ENCODE results near the gene NKX6-1.

NKX6-1 gene

DNA sequence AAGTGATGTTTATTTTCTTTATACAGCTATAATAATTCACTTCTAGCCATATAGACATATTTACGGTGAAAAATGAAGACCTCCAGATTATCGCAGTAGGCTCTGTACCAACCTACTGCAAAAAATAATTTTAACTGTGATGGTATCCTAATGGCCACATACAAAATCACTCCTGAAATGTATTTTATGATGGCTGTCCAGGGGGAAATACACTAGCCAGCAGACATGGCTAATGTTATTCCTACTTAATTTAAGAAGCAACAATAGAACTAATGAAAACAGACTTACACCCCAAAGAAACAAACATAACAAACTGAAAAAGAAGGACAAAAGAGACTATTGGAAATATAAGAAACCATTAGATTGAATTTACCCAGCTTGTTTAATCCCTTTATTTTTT lies 4.6 kb downstream of the NKX6-1 start:
- Histone ChIP-seq H3K36me3 (ENCODE audit: low read depth) (no peaks in the 10 kb centered on the region), H3K4me3 (ENCODE audit: severe bottlenecking) (no peak overlapping the region), H3K27ac (ENCODE audit: poor library complexity, severe bottlenecking) (no peak overlapping the region), H3K9me3 (ENCODE audit: severe bottlenecking) (no peaks in the 10 kb centered on the region), H3K4me1 (ENCODE audit: insufficient read depth, poor library complexity, severe bottlenecking) (no peaks in the 10 kb centered on the region), H3K27me3 (ENCODE audit: insufficient read depth, poor library complexity, severe bottlenecking) (peaks cover 100% of the 10 kb centered on the region)
- TF ChIP-seq, protein P1, sequence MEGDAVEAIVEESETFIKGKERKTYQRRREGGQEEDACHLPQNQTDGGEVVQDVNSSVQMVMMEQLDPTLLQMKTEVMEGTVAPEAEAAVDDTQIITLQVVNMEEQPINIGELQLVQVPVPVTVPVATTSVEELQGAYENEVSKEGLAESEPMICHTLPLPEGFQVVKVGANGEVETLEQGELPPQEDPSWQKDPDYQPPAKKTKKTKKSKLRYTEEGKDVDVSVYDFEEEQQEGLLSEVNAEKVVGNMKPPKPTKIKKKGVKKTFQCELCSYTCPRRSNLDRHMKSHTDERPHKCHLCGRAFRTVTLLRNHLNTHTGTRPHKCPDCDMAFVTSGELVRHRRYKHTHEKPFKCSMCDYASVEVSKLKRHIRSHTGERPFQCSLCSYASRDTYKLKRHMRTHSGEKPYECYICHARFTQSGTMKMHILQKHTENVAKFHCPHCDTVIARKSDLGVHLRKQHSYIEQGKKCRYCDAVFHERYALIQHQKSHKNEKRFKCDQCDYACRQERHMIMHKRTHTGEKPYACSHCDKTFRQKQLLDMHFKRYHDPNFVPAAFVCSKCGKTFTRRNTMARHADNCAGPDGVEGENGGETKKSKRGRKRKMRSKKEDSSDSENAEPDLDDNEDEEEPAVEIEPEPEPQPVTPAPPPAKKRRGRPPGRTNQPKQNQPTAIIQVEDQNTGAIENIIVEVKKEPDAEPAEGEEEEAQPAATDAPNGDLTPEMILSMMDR (IDR thresholded peaks at IDR 0.05; ENCODE audit: poor library complexity, severe bottlenecking): no peak
- ATAC-seq (ENCODE audit: low read depth) (no peak), DNase-seq (ENCODE audit: low spot score) (no peak)

DNA sequence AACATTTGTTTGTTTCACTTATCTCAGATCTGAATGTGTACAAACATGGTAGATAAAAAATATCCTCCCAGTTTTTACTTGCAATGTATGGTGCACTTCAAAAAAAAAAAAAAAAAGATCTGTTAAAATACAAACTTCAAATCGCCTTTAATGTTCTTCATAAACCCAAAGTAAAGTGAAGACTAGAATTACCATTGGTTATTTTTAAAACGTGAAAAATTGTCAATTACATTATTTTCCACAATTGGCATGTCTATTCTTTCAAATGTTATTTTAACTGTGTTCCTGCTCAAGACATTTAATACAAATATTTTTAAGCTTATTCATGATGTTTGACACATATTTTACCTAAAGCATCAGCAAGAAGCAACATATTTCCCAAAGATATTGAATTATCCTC lies 5.0 kb downstream of the NKX6-1 start:
- Histone ChIP-seq H3K9me3 (ENCODE audit: severe bottlenecking) (no peaks in the 10 kb centered on the region), H3K36me3 (ENCODE audit: low read depth) (no peaks in the 10 kb centered on the region), H3K4me1 (ENCODE audit: insufficient read depth, poor library complexity, severe bottlenecking) (no peaks in the 10 kb centered on the region), H3K4me3 (ENCODE audit: severe bottlenecking) (no peak overlapping the region), H3K27ac (ENCODE audit: poor library complexity, severe bottlenecking) (no peak overlapping the region), H3K27me3 (ENCODE audit: insufficient read depth, poor library complexity, severe bottlenecking) (peaks cover 100% of the 10 kb centered on the region)
- no peak for DNase-seq (ENCODE audit: low spot score)
- no peak for ATAC-seq (ENCODE audit: low read depth)
- TF ChIP-seq, protein P1 (IDR thresholded peaks at IDR 0.05; ENCODE audit: poor library complexity, severe bottlenecking): no peak

DNA sequence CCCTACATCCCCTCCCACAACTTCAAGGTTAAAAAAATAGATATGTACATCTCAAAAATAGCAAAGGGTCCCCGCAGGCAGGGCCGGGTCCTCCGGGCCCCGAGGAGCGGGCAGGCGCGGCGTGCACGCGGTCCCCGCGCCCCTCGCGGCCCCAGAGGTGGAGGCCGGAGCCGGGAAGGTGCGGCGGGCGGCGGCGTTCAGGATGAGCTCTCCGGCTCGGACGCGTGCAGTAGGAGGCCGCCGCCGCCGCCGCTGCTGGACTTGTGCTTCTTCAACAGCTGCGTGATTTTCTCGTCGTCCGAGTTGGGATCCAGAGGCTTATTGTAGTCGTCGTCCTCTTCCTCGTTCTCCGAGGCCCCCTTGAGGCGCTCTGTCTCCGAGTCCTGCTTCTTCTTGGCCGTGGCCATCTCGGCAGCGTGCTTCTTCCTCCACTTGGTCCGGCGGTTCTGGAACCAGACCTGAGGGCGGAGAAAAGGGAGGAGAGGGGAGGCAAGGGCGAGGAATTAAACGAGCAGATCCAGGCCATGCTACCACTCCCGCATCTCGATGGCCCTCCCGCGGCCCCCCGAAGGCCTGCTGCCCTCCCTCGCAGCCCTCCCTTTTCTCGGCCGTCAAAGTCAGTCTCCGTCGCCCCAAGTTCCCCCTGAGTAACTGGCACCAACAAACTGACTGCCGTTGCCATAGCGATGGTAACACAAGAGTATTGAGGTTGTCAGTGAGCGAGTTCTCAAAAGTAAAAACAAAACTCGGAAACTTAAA lies 5.8 kb downstream of the NKX6-1 start:
- ATAC-seq (ENCODE audit: low read depth) (peak; percentile 54), DNase-seq (ENCODE audit: low spot score) (no peak)
- Histone ChIP-seq H3K27me3 (ENCODE audit: insufficient read depth, poor library complexity, severe bottlenecking) (peaks cover 100% of the 10 kb centered on the region), H3K4me3 (ENCODE audit: severe bottlenecking) (no peak overlapping the region), H3K36me3 (ENCODE audit: low read depth) (no peaks in the 10 kb centered on the region), H3K9me3 (ENCODE audit: severe bottlenecking) (no peaks in the 10 kb centered on the region), H3K4me1 (ENCODE audit: insufficient read depth, poor library complexity, severe bottlenecking) (no peaks in the 10 kb centered on the region), H3K27ac (ENCODE audit: poor library complexity, severe bottlenecking) (no peak overlapping the region)
- TF ChIP-seq, protein P1 (IDR thresholded peaks at IDR 0.05; ENCODE audit: poor library complexity, severe bottlenecking): no peak

DNA sequence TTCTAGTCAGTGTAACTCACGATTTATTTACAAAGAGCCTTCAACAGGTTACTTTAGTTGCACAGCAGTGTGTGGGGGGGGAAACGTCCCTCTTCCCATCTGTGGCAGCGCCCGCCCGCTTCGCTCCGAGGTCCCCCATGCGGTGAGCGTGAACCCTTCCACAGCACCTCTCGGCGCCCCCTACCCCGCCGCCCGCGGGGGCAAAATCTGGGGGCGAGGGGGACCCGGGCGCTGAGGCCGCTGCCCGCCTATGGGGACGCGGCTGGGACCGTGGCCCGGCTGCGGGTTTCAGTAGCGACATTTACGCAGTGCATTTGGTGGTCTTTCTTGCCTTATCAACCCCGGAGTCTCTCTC lies 6.4 kb downstream of the NKX6-1 start:
- H3K36me3 ChIP-seq (ENCODE audit: low read depth): no peaks in the 10 kb centered on the region
- peaks cover 100% of the 10 kb centered on the region for H3K27me3 ChIP-seq (ENCODE audit: insufficient read depth, poor library complexity, severe bottlenecking)
- no peaks in the 10 kb centered on the region for H3K9me3 ChIP-seq (ENCODE audit: severe bottlenecking)
- no peak overlapping the region for H3K27ac ChIP-seq (ENCODE audit: poor library complexity, severe bottlenecking)
- H3K4me1 ChIP-seq (ENCODE audit: insufficient read depth, poor library complexity, severe bottlenecking): no peaks in the 10 kb centered on the region
- DNase-seq (ENCODE audit: low spot score) (no peak), ATAC-seq (ENCODE audit: low read depth) (no peak)
- TF ChIP-seq, protein P1 (IDR thresholded peaks at IDR 0.05; ENCODE audit: poor library complexity, severe bottlenecking): no peak
- H3K4me3 ChIP-seq (ENCODE audit: severe bottlenecking): no peak overlapping the region

DNA sequence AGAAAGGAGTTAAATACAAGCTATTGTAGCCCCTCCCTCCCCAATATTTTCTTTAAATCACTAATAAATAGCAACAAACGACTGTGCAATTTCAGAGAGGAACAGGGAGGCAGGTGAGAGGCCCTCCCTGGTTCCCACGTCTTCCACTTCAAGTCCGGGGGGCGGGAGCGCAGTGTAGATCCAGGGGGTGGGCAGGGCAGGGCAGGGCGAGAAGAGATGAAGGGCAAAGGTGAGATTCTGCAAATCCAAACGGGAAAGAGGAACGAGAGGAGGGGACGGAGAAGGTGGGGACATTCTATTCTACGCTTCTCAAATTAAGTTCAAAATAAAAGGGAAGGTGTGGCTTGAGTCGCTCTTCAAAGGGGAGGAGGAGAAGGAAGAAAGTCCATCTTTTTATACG lies 6.8 kb downstream of the NKX6-1 start:
- no peak for ATAC-seq (ENCODE audit: low read depth)
- TF ChIP-seq, protein P1 (IDR thresholded peaks at IDR 0.05; ENCODE audit: poor library complexity, severe bottlenecking): no peak

More for the DNA sequence above, 6.8 kb downstream of the NKX6-1 start:
- no peak overlapping the region for H3K4me3 ChIP-seq (ENCODE audit: severe bottlenecking)
- peaks cover 100% of the 10 kb centered on the region for H3K27me3 ChIP-seq (ENCODE audit: insufficient read depth, poor library complexity, severe bottlenecking)
- no peaks in the 10 kb centered on the region for H3K9me3 ChIP-seq (ENCODE audit: severe bottlenecking)
- no peak overlapping the region for H3K27ac ChIP-seq (ENCODE audit: poor library complexity, severe bottlenecking)
- DNase-seq (ENCODE audit: low spot score): no peak
- H3K4me1 ChIP-seq (ENCODE audit: insufficient read depth, poor library complexity, severe bottlenecking): no peaks in the 10 kb centered on the region
- no peaks in the 10 kb centered on the region for H3K36me3 ChIP-seq (ENCODE audit: low read depth)

Measured in RWPE2 (cell line).